Adrenal gland (tissue), 12 donors: ENCODE results near the gene CIRBP. TPM values are rescaled to one million over a fixed set of nuclear protein-coding genes. Genes with fewer than 3 reads are reported as not detected.

Source experiments
- DNase-seq, 7 donors: peaks; one replicate each; pipeline ENCODE4 v3.0.0-alpha.2; 2019 to 2020
- H3K27ac ChIP-seq, 5 donors: fragments of 200-600 bp; sonication (generic) in 4 of 5; 1 replicate in 3 of 5; 2 replicates in 2 of 5; pipeline versions ENCODE4 v1.5.1 to v1.8.0; 2016 to 2020; ENCODE audit warnings: mild to moderate bottlenecking in 1 of 5
- H3K27me3 ChIP-seq: fragments of 200-600 bp; 2 replicates; pipeline ENCODE4 v1.8.0; 2021
- H3K36me3 ChIP-seq, 2 donors: fragments of 200-600 bp; replicated peaks in 1 of 2; 1 replicate in 1 of 2; 2 replicates in 1 of 2; pipeline versions ENCODE4 v1.5.1 to v1.8.0; 2018 to 2022
- H3K4me1 ChIP-seq, 2 donors: fragments of 200-600 bp; replicated peaks in 1 of 2; 1 replicate in 1 of 2; 2 replicates in 1 of 2; pipeline versions ENCODE4 v1.5.1 to v1.8.0; 2018 to 2021
- H3K4me3 ChIP-seq, 4 donors: fragments of 200-600 bp; sonication (generic) in 3 of 4; one replicate each; pipeline ENCODE4 v1.5.1; 2016 to 2018
- H3K9me3 ChIP-seq, 3 donors: fragments of 200-600 bp; sonication (generic) in 1 of 3; replicated peaks in 1 of 3; 1 replicate in 2 of 3; 2 replicates in 1 of 3; pipeline versions ENCODE4 v1.5.1 to v1.8.0; 2016 to 2021
- POLR2A ChIP-seq, 2 donors: fragments of 450-650 bp; IDR thresholded peaks; one replicate each; pipeline ENCODE4 v1.6.1; 2017; ENCODE audit warnings: antibody characterized with exemption in 2 of 2, mild to moderate bottlenecking in 2 of 2, moderate library complexity in 1 of 2
- WGBS, 4 donors: extraction: QIAGEN DNeasy Blood & Tissue Kit in 2 of 4; methylation state at CpG; one replicate each; pipeline versions ENCODE4 v1.1.5 to v1.1.7; 2013 to 2017; 5-methylcytosine and 5-hydroxymethylcytosine counted together
- intact Hi-C, 2 donors: fragments of 100-400 bp; cut with DNase I; formaldehyde crosslinking; loops; one replicate each; pipeline versions ENCODE4 v1.14.1 to v1.15.0; 2022 to 2023
- polyA plus RNA-seq, 3 donors: library from polyadenylated mRNA; stranded (reverse); fragments of 200-250 nt in 2 of 3; fragments of 350-450 nt in 1 of 3; fragmentation: Illumina TruSeq in 1 of 3; extraction: RNeasy Lipid Tissue Mini Kit (QIAGEN cat#74804) in 1 of 3; gene quantifications; one replicate each; pipeline ENCODE4 v1.2.3, GENCODE V29; 2013 to 2014
- total RNA-seq, 9 donors: library from RNA; depleted of rRNA in 4 of 9; stranded (reverse); fragments of >200 nt in 4 of 9; fragments of 120-200 nt in 1 of 9; fragmentation: NEBNext Ultra II Directional in 1 of 9; extraction: Animal tissue kit (Norgen Biotek cat#: 25700) in 1 of 9; gene quantifications; one replicate each; pipeline versions ENCODE4 v1.1.0 to v1.2.4, GENCODE V29; 2013 to 2023
- TF ChIP-seq, protein P1 (sequence below), 6 experiments: fragments of 450-650 bp in 4 of 6; fragments of 200-600 bp in 2 of 6; sonication (generic) in 1 of 6; IDR thresholded peaks; 1 replicate in 5 of 6; 2 replicates in 1 of 6; pipeline versions ENCODE4 v1.5.1 to v1.8.0; 2016 to 2021; ENCODE audit warnings: antibody characterized with exemption in 6 of 6, mild to moderate bottlenecking in 2 of 6, moderate library complexity in 1 of 6
- donor health status: healthy with polysubstance abuse.
- donor health status: Bipolar disorder and iron deficiency.
- donor health status: DM: yes; HTN: yes; CAD: no.
- donor health status: DM: no; HTN: no; CAD: no.
- donor health status: DM: no; HTN: no; CAD: no.
- donor health status: DM: yes; HTN: yes; CAD: no.

CIRBP gene
- total and polyA plus RNA-seq, 12 donors, result 317 to 1,164 (median 685) TPM

DNA sequence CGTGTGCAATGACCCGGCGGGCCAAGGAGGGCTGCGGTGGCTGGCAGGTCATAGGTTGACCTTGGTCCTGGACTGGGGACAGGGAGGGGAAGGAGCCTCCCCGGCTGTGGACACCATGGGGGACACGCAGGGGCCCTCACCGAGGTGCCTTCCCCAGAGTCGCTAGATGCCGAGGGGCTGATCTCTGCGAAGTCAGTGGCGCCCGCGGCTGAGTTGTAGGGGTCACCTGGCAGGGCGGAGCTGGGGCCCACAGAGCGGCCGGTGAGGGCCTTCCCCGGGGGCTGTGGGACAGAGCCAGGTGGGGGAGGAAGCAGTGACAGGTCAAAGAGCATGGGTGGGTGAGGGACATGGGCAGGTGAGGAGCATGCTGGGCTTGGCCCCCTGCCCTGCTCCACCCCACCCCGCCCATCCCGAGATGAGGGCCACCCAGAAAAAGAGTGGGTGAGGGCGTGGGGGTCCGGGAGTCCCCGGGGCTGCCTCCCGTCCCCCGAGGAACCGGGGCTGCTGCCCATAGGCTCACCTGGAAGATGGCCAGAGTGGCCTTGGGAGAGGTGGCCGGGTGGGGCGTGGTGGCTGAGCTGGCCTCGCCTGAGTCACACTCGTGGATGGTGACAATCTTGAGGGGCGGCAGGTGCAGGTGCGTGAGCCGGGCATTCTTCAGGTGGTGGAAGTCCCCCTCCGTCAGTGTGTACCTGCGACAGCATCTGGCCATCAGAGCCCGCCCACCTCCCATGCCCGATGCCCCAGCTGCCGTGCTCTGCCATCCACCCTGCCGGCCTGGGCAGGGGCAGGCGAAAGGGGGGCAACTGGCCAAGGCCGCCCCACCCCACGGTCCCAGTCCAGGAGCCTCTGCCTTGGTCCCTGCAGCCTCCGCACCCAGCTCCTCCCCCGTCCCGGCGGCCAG is 34.8 kb upstream of the CIRBP start:
- WGBS, 4 donors, result 78 to 90% (median 80%) methylated on average over 17 to 45 of the region's 45 CpGs
- Histone ChIP-seq H3K9me3 (no peaks in the 10 kb centered on the region), H3K4me3 (no peak overlapping the region), H3K27me3 (no peaks in the 10 kb centered on the region), H3K27ac (no peak overlapping the region), H3K36me3 (no peaks in the 10 kb centered on the region), H3K4me1 (peaks cover 24 to 33% of the 10 kb centered on the region in 2 donors)
- TF ChIP-seq POLR2A (IDR thresholded peaks at IDR 0.05), result no peak
- TF ChIP-seq, protein P1, sequence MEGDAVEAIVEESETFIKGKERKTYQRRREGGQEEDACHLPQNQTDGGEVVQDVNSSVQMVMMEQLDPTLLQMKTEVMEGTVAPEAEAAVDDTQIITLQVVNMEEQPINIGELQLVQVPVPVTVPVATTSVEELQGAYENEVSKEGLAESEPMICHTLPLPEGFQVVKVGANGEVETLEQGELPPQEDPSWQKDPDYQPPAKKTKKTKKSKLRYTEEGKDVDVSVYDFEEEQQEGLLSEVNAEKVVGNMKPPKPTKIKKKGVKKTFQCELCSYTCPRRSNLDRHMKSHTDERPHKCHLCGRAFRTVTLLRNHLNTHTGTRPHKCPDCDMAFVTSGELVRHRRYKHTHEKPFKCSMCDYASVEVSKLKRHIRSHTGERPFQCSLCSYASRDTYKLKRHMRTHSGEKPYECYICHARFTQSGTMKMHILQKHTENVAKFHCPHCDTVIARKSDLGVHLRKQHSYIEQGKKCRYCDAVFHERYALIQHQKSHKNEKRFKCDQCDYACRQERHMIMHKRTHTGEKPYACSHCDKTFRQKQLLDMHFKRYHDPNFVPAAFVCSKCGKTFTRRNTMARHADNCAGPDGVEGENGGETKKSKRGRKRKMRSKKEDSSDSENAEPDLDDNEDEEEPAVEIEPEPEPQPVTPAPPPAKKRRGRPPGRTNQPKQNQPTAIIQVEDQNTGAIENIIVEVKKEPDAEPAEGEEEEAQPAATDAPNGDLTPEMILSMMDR (IDR thresholded peaks at IDR 0.05), result no peak
- intact Hi-C loops, result no loop called here
- no peak for DNase-seq

DNA sequence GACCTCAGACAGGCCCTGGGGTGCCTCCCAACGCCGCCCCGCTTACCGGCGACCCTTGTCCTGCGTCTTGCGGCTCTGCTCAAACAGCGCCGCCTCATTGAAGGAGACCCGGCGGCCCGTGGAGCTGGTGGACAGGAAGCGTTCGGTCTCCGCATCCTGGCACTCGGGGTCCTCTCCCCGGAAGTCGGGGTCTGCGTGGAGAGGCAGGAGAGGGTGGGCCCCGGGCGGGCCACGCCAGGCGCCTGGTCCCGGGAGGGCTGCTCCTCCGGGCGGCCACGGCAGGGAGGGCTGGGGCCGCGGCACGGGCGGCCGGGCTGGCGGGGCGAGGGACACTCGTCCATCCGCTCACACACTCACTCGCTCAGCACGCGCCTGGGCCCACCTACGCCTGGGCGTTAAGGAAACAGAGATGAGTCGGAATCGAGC is 34.2 kb upstream of the CIRBP start:
- H3K9me3 ChIP-seq, result no peaks in the 10 kb centered on the region
- TF ChIP-seq POLR2A (IDR thresholded peaks at IDR 0.05), result no peak
- TF ChIP-seq, protein P1 (IDR thresholded peaks at IDR 0.05), result no peak
- peaks cover 24 to 33% of the 10 kb centered on the region in 2 donors for H3K4me1 ChIP-seq
- no peak overlapping the region for H3K4me3 ChIP-seq
- no peak overlapping the region for H3K27ac ChIP-seq
- intact Hi-C loops, result no loop called here
- no peak for DNase-seq
- no peaks in the 10 kb centered on the region for H3K36me3 ChIP-seq
- no peaks in the 10 kb centered on the region for H3K27me3 ChIP-seq
- WGBS, 4 donors, result 92 to 97% (median 94%) methylated on average over 26 to 43 of the region's 43 CpGs

DNA sequence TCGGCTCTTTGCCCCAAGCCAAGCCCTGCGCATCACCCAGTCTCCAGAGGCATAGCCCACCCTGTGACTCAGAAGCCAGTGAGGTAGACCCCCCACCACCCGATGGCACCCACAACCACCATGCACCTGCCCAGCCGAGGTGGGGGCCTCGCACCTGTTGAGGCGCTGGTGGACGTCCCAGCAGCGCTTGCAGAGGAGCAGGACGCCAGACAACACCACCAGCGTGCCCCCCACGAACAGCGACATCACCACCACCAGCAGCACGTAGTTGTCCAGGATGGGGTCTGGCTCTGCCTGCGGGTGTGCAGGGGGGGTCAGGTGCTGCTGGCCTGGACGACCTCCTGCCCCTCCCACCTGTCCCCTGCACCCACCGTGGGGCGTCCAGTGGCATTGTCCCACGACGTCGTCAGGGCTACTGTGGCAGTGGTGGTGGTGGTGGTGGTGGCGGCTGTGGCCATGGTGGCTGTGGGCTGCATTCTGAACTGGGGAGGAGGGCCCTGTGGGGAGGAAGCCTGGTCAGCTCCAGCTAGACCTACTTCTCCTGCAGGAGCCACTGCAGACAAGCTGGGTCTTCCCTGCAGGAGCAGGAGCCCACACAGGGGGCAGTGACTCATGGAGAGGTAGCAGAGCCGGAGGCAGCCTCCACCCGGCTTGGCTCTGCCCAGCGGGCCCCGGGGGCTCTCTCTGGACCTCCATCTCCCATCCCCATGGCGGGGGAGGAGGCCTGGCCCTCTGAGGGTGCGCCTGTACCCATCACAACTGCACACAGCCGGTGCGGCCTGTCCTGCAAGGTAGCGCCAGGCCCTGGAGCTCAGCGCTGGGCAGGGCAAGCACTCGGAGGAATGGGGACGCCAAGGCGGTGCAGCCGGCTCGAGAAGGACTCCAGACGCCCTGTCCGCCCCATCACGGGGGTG is 33.2 kb upstream of the CIRBP start:
- 80 to 97% (median 85%) methylated on average over 6 to 39 of the region's 39 CpGs for WGBS, 4 donors
- Histone ChIP-seq H3K9me3 (no peaks in the 10 kb centered on the region), H3K27me3 (no peaks in the 10 kb centered on the region), H3K4me1 (peaks cover 30 to 39% of the 10 kb centered on the region in 2 donors), H3K27ac (peak overlapping the region in 1 of 5 donors; percentile 66), H3K36me3 (no peaks in the 10 kb centered on the region), H3K4me3 (no peak overlapping the region)
- TF ChIP-seq POLR2A (IDR thresholded peaks at IDR 0.05), result no peak
- TF ChIP-seq, protein P1 (IDR thresholded peaks at IDR 0.05), result no peak
- intact Hi-C loops, result no loop called here
- no peak for DNase-seq

DNA sequence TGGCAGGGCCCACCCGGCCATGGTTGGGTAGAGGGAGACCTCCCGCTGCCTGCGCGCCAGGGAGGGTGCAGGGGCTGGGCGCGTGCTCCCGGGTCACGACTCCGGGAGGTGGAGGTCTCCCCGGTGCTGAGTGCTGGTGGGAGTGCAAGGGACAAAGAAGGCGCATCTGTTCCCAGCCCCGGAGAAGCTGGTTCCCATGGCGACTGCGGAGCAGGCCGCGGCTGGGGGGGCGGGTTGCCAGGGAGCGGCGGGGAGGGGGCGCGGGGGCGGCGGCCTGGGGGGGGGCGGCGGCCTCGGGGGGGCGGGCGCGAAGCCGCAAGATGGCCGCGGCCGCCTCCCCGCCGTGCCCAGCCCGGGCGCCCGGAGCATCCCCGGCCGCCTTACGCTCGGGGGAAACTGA is 32.6 kb upstream of the CIRBP start:
- intact Hi-C loops, result no loop called here
- DNase-seq, result no peak
- Histone ChIP-seq H3K27me3 (no peaks in the 10 kb centered on the region), H3K27ac (peak overlapping the region in 1 of 5 donors; percentile 74), H3K4me1 (peaks cover 35 to 45% of the 10 kb centered on the region in 2 donors), H3K4me3 (peak overlapping the region in 1 of 4 donors; percentile 69), H3K9me3 (no peaks in the 10 kb centered on the region), H3K36me3 (no peaks in the 10 kb centered on the region)
- WGBS, 4 donors, result 17 to 25% methylated on average over 35 to 42 of the region's 42 CpGs; no CpG with 5 or more reads in 2 of the 4 donors
- no peak for TF ChIP-seq POLR2A (IDR thresholded peaks at IDR 0.05)
- TF ChIP-seq, protein P1 (IDR thresholded peaks at IDR 0.05), result no peak
